ENCODE data around the gene ANO7. TPM values are rescaled to one million over a fixed set of nuclear protein-coding genes. Genes with fewer than 3 reads are reported as not detected.
A peak's percentile ranks its signal among the peaks of the same experiment; 100 is the strongest.

Gene ANO7
- total RNA-seq, 3 donors from 2014 or later (not counting 1 experiment from before 2014, with no cell fraction given) = 0.97 to 1.4 (median 1.1) TPM

GRCh38 chr2:241232736-241233575 is 44.5 kb downstream of the ANO7 start:
- DNase-seq (no peak), ATAC-seq (no peak)
- Mint-ChIP-seq H3K4me1 (no peaks in the 10 kb centered on the region), H3K27me3 (ENCODE audit: low read depth in 2 of 2) (no peaks in the 10 kb centered on the region), H3K9me3 (no peaks in the 10 kb centered on the region), H3K4me3 (no peak overlapping the region), H3K27ac (peak overlapping the region in 1 of 2 donors; percentile 21), H3K36me3 (peaks cover 12% of the 10 kb centered on the region)
- Histone ChIP-seq H3K27me3 (ENCODE audit: control insufficient read depth, insufficient read depth, low read length) (no peaks in the 10 kb centered on the region), H3K4me1 (ENCODE audit: control insufficient read depth, insufficient read depth, low read length) (no peaks in the 10 kb centered on the region), H3K9me3 (ENCODE audit: control insufficient read depth, insufficient read depth, low read length) (no peaks in the 10 kb centered on the region), H3K27ac (ENCODE audit: low read length) (no peak overlapping the region), H3K4me3 (ENCODE audit: low read length) (no peak overlapping the region), H3K36me3 (ENCODE audit: control insufficient read depth, insufficient read depth, low read length) (peaks cover 92% of the 10 kb centered on the region)
- no peak for TF ChIP-seq CTCF (IDR thresholded peaks at IDR 0.05)
- WGBS (ENCODE audit: insufficient coverage) = 93% methylated on average over 10 of the region's 13 CpGs
- intact Hi-C loops (cut with micrococcal nuclease) = no loop called here

- no peaks in the 10 kb centered on the region for H3K4me1 ChIP-seq (ENCODE audit: control insufficient read depth, insufficient read depth, low read length)
- Mint-ChIP-seq H3K27ac (peak overlapping the region in 1 of 2 donors; percentile 35), H3K4me3 (peak overlapping the region; percentile 21), H3K27me3 (ENCODE audit: low read depth in 2 of 2) (no peaks in the 10 kb centered on the region), H3K36me3 (peaks cover 18% of the 10 kb centered on the region), H3K4me1 (no peaks in the 10 kb centered on the region), H3K9me3 (no peaks in the 10 kb centered on the region)
- H3K27ac ChIP-seq (ENCODE audit: low read length) = no peak overlapping the region
- DNase-seq (no peak), ATAC-seq (no peak)
- no peak for TF ChIP-seq CTCF (IDR thresholded peaks at IDR 0.05)
- no peak overlapping the region for H3K4me3 ChIP-seq (ENCODE audit: low read length)
- H3K27me3 ChIP-seq (ENCODE audit: control insufficient read depth, insufficient read depth, low read length) = no peaks in the 10 kb centered on the region
- WGBS (ENCODE audit: insufficient coverage) = 93% methylated on average over 21 of the region's 21 CpGs
- peaks cover 93% of the 10 kb centered on the region for H3K36me3 ChIP-seq (ENCODE audit: control insufficient read depth, insufficient read depth, low read length)
- H3K9me3 ChIP-seq (ENCODE audit: control insufficient read depth, insufficient read depth, low read length) = no peaks in the 10 kb centered on the region
- intact Hi-C loops (cut with micrococcal nuclease) = no loop called here
These were observed 45.8 kb downstream of the ANO7 start for GRCh38 chr2:241234066-241234790.

GRCh38 chr2:241234962-241235740 is 46.7 kb downstream of the ANO7 start:
- no peaks in the 10 kb centered on the region for H3K9me3 ChIP-seq (ENCODE audit: control insufficient read depth, insufficient read depth, low read length)
- Mint-ChIP-seq H3K36me3 (peaks cover 21% of the 10 kb centered on the region), H3K9me3 (no peaks in the 10 kb centered on the region), H3K4me1 (no peaks in the 10 kb centered on the region), H3K27me3 (ENCODE audit: low read depth in 2 of 2) (no peaks in the 10 kb centered on the region), H3K4me3 (no peak overlapping the region), H3K27ac (peak overlapping the region in 1 of 2 donors; percentile 35)
- H3K4me3 ChIP-seq (ENCODE audit: low read length) = no peak overlapping the region
- no peak for TF ChIP-seq CTCF (IDR thresholded peaks at IDR 0.05)
- ATAC-seq = no peak
- DNase-seq = no peak
- no peaks in the 10 kb centered on the region for H3K4me1 ChIP-seq (ENCODE audit: control insufficient read depth, insufficient read depth, low read length)
- intact Hi-C loops (cut with micrococcal nuclease) = no loop called here
- peaks cover 94% of the 10 kb centered on the region for H3K36me3 ChIP-seq (ENCODE audit: control insufficient read depth, insufficient read depth, low read length)
- WGBS (ENCODE audit: insufficient coverage) = 96% methylated on average over 25 of the region's 26 CpGs
- H3K27ac ChIP-seq (ENCODE audit: low read length) = no peak overlapping the region
- H3K27me3 ChIP-seq (ENCODE audit: control insufficient read depth, insufficient read depth, low read length) = no peaks in the 10 kb centered on the region
